Lung microvascular endothelial cell (primary cell): ENCODE measurements around the gene DNHD1. TPM values are rescaled to one million over a fixed set of nuclear protein-coding genes. Genes with fewer than 3 reads are reported as not detected.
A peak's percentile ranks its signal among the peaks of the same experiment; 100 is the strongest.
"Not testable (repeated sequence)": the region's sequence is repeated elsewhere in the genome, so short reads cannot be mapped to it uniquely, and the experiment has no call there.

Experiments
- DNase-seq, 2 donors: peaks; one replicate each; pipeline versions ENCODE4 v3.0.0 to v3.0.0-alpha.2; 2010; ENCODE audit warnings: low read depth in 2 of 2
- total RNA-seq: library from RNA; depleted of rRNA; stranded (reverse); fragments of >200 nt; gene quantifications from 2 replicates; pipeline ENCODE4 v1.2.1, GENCODE V29; 2014

The DNHD1 gene
- total RNA-seq, 1 donor from 2014 or later, result 1.6 TPM

DNA sequence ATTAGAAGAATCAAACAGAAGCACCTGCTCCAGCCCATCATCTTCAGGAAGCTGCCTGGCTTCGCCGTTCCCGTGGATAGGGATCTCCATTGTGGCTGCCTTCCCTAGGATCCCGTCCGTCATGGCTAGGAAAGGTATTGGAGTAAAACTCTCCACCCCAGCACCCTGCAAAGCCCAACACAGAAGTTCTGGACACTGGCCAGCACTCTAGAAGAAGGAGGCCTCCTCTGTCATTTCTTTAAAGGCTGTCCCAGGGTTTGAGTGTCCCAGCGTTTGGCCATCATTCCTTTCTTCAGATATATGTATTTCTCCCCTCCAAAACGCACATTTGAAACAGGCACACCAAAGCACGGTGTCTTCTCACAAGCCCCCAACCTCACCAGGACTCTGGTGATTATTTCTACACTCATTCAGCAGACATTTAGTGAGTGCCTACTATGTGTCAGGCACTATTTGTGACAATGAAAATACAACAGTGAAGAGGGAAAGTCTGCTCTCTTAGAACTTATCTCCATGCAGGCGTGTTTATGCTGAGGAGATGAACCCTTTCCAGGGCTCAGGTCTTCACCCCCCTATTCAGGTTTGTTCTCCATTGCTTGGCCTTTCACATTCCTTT, 16.7 kb upstream of the DNHD1 start:
- no peak for DNase-seq

DNA sequence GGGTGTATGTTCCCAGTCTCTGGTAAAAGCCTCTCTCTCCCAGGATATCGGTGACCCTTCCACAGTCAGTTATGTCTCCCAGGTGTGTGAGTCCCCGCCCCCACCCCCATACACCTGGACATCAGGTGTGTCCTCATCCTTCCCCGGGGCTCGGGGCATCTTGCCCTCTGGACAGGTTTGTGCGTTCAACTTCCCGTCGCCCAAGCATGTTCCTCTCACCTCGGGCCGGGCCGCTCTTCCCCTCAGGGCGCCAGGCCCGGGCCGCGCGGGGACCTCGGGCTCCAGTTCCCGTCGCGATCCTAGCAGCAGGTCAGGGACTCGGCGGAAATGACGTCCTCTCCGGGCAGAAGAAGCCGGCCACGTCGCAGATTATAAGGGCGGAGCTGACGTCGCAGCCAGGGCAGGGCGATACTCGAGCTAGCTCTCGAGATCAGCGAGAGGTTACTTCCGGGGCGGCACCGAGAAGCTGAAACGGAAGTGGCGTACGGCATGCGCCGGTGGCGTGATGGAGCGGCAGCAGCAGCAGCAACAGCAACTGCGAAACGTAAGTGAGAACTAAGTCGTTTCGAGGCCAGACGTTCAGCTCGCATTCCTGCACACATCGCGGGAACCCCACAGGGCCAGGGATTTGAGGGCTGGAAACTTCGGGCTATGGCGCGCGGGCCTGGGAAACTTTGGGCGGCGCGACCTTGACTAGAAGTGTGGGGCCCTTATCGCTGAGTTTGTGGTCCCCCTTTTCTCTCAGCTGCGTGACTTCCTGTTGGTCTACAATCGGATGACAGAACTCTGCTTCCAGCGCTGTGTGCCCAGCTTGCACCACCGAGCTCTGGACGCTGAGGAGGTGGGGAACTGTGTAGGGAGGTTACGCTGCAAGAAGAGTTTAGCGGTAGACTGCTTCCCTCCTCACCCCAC, 15.8 kb upstream of the DNHD1 start, which contains the start of the genes ARFIP2 and TIMM10B:
TSS of gene ARFIP2 (minus strand) at position 320 of the 912 bp plus-strand sequence. CDS start 910 bp downstream, outside the sequence.
TSS of gene TIMM10B (plus strand) at position 490 of the 912 bp plus-strand sequence. CDS start at position 506, 16 bp downstream.
- DNase-seq, result peak; percentile 99

DNA sequence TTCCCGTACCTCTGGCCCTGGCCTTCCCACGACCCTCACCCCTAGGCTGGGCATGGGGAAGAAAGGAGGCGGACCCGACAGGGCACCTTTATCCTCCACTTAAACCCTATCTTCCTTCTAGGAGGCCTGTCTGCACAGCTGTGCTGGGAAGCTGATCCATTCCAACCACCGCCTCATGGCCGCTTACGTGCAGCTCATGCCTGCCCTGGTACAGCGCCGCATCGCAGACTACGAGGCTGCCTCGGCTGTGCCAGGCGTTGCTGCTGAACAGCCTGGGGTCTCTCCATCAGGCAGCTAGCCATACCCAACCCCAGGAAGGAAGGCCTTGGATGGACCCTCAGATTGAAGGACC, 15.2 kb upstream of the DNHD1 start:
- DNase-seq, result peak; percentile 33 to 39

DNA sequence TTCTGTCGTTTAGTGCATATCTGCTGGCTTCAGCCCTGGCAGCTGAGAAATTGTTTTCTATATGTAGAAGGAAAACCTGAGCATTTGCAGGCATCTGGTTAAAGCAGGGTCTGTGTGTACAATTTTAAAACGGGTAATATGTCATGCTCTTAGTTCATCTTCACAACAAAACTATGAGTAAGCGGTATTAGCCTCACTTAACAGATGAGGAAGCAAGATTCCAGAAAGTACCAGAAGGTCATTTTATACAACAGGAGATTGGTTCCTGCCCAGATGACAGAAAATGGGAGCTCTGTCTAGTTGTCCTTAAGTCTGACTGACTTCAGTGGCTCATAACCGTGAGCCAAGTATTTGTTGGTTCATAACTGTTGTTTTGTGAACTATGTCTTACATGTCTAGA, 14.6 kb upstream of the DNHD1 start:
- no peak for DNase-seq

DNA sequence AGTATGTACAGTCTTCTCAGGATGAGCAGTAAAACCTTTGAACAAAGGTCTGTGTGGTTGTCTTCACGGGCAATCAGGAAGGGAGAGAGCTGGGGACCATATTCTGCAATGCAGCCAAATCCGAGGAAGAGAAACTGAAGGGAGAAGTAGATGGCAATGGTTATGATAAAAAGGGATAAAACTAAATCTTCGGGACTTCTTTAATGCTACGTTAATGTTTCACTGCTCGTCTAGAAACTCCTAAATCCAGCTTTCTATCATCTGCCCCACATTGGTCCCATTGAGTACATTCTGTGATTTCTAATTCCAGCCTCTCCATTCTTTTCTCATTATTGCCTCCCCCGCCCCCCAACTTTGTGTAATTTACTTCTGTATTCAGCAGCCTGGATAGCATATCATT, 14.1 kb upstream of the DNHD1 start:
- DNase-seq, result no peak

DNA sequence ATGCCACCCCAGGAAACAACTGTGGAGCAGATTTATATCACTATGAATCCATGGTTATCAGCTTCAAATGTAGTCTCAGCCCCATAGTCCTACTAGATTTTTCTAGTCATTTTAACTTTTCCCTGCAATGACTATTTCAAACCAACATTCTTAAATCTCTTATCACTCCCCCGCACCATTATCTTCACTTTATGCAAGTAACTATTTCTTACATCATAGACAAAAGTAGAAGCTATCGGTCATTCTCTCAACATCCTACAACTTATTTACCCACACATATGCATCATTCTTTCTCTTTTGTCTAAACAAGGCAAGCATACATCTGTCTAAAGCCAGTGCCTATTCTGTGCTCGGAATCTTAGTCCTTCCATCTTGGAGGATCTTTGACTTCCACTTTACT, 11.4 kb upstream of the DNHD1 start:
- DNase-seq, result no peak

DNA sequence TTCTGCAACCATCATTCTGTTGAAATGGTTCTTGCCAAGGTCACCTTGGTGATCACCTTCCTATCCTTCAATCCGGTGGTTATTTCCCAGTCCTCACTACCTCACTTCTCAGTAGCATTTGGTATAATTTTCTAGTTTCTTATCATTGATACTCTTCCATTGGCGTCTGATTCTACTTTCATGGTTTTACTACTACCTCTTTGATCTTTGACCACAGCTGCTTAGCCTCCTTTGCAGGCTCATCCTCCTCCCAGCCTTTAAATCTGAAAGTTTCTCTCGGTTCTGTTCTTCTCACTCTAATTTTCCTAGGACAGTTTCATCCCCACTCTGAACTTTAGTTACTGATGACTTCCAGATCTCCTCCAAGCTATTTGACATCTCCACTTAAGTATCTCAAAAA, 10.8 kb upstream of the DNHD1 start:
- no peak for DNase-seq

DNA sequence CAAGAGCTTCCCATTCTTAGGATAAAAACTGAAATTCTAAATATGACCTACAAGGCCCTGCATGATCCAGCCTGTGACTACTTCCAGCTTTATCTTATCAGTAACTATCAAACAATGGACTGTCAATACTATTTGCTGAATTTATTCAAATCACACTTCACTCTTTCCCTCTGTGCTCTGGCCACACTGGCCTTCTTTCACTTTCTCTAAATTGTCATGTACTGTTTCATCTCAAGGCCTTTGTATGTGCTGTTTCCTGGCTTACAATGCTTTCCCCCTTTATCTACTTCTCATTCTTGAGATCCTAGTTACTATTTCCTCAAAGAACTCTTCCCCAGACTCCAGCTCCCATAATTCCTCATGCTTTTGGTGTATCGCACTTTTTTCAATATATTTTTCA, 10.1 kb upstream of the DNHD1 start:
- DNase-seq, result no peak

DNA sequence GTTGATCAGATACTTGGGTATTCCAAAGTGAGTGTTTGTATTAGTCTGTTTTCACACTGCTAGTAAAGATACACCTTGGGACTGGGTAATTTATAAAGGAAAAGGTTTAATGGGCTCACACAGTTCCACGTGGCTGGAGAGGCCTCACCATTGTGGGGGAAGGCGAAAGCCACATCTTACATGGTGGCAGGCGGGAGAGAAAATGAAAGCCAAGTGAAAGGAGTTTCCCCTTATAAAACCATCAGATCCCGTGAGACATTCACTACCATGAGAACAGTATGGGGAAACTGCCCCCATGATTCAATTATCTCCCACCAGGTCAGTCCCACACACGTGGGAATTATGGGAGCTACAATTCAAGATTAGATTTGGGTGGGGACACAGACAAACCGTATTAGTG, 8.7 kb upstream of the DNHD1 start:
- DNase-seq, result no peak

DNA sequence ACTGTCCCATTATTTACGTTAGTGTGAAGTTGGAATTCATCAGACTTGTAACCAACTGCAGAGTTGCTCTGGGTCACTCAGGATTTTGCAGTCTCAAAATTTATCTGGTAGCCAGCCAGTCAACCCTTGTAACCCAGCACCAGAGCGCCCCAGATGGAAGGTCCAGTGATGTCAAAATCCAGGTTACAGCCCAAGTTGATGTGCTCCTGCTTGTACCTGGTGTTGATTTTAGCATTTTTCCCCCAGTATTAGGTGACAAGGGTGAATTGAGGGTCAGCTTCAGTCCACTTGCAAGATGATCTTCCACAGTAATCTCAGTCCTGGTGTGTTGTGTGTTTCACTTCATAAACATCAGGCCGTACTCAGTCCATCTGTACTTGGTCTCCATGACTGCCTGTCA, 8.3 kb upstream of the DNHD1 start:
- no peak for DNase-seq

DNA sequence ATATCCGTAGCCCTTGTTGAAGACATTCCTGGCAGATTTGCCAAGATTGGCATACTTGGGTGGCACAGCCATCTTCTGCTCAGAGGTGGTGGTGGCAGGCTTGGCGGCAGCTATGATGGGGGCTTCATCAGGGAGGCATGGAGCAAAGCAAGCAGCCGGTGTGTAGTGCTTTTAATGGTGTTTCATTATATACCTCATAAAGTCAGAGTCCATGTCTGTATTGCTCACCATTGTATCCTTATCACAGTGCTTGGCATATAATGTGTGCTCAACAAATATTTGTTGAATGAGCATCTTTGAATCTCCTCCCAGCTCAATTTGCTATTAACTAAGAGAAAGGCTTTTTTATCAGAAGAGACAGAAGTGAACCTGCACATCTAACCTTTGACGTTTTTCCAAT, 7.8 kb upstream of the DNHD1 start:
- no peak for DNase-seq

DNA sequence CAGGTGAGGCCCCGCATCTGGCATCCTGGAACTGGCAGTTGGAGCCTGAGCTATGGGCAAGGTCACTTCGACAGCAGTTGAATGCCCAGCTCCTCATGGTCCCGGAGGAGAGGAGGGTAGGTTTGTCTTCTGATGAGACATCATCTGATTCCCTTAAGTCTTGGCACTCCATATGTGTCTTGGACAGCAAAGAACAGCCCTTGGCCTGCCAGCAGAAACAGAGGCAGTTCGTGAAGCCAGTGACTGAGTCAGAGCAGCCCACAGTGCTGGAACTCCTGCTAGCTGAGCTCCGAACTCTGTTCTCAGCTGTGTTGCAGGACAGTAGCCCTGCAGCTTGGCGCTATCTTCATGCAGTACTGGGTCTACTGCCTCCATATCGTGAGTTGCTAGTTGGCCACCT, 1.0 kb downstream of the DNHD1 start:
- no peak for DNase-seq

DNA sequence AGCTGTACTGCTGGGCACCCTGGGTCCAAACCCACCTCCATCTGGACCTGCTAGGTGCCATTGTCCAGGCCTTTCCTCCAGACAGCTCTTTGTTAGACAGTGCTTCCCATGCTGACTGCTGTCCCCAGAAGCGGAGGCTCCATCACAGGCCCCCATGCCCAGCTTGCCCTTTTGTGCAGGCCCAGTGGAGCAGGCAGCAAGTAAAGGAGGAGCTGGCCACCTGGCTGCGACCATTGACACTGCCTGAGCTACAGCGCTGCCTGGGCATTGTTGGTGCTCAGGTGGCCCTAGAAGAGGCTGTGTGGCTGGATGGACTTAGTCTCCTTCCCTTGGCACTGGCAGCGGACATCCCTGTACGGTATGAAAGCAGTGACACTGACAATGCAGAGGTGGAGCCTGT, 1.5 kb downstream of the DNHD1 start:
- DNase-seq, result no peak

DNA sequence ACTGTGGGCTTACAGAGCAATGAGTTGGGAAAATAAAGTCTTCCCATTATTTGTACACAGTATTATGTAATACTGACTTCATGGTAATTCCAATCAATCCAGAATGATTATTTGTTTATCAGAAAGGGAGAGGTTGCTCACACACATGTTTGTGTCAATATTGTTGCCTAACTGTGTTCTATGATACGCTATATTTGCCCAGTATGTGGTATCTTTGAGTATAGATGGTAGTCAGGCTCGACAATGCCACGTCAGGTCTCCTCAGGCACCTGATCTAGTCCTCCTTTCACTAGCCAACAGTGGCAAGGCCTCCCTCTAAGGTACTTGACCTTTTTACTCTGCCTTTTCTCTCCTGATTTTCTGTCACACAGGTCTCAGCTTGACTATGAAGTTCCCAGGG, 5.3 kb downstream of the DNHD1 start:
- no peak for DNase-seq

DNA sequence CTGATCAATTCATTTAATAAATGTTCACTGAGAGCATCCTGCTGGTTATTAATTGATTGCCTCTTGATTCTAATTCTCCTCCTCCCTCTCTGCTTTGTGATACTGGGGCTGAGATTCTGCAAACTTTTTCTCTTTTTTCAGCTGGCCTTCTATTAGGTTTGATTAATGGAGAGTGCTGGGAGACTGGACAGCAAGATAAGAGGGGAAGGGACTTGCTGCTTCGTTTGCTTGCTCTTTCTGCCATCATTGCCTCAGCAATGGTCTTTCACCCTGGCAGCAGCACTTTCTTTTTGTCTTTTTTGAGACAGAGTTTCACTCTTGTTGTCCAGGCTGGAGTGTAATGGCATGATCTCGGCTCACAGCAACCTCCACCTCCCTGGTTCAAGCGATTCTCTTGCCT, 7.1 kb downstream of the DNHD1 start:
- DNase-seq, result no peak

DNA sequence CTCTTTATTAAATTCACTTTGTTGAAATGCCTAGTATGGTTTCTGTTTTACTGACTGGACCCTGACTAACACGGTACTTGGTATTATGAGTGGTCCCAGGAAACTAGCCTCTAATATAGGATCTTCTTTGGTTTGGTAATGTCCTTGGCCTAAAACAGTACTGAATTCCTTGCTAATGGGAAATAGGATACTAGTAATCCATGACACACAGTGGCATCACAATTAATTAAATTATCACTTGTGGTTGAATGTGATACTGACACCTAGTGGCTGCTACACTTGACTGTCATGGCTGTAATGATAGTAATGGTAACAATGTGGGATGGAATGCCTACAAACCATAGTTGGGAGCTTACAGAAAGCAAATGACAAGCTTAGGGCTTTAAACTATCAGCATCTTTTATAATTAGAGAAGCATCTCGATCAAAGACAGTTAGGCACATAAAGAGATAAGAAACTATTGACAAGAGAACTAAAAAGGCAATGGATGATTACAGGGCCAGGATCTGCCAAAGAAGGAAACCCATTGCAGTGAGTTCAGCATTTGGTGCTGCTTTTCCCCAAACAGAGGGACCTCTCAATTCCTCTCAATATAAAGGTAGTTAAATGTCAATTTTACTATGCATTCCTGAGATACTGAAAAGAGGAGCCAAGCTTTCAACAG, 8.6 kb downstream of the DNHD1 start:
- peak; percentile 79 to 82 for DNase-seq

DNA sequence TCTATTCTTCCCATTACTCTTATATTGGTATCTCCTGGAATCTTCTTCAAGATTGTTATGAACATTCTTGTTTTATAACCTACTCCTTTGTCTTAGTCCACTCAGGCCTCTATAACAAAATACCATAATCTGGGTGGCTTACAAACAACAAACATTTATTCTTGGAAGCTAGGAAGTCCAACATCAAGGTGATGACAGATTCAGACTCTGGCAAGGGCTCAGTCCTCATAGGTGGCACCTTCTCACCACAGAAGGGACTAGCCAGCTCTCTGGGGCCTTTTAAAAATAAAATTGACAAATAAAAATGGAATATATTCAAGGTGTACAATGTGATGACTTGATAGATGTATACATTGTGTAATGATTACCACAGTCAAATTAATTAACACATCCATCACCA, 19.8 kb downstream of the DNHD1 start:
- DNase-seq, result no peak

DNA sequence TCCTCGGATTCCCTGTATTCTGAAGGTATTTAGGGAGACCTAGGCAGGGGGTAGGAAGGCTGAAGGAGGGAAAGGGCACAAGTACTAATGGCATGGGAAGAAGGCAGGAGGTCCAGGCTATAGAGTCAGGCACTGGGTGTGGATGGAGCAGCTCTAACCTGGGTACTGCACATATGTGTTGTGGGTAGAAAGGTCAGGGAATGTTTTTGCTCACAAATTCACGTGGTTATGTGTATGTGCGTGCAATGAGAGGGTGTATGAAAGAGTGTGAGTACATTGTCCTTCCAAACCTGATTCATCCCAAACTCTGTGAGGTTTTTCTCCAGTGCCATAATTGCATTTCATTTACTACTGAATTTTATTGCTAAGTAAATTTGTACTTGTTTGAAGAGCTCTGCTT, 23.2 kb downstream of the DNHD1 start:
- no peak for DNase-seq

DNA sequence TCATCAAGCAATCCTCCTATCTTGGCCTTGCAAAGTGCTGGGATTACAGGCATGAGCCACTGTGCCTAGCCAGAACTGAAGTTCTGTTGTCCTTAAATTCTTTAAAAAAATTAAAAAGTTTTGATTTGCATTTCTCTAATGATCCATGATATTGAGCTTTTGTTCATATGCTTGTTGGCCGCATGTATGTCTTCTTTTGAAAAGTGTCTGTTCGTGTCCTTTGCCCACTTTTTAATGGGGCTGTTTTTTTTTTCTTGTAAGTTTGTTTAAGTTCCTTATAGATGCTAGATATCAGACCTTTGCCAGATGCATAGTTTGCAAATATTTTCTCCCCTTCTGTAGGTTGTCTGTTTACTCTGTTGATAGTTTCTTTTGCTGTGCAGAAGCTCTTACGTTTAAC, 24.9 kb downstream of the DNHD1 start:
- DNase-seq, result not testable (repeated sequence)

DNA sequence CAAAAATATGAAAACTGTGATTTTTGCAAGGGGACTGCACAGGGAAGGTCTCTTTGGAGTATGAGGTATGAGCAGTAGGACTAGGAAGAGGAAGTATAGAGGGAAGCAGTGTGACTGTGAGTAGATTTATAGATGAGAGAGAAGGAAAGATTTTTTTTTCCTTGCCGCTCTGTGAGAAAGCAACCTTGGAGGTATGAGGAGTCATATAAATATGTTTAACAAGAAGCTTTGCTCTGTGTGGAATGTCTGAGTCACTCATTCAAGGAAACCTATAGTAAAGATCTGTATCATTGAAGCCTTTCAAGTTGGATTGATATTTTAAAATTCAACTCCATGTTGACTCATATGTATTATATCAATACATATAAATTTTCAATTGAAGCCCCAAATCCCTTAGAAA, 26.2 kb downstream of the DNHD1 start:
- peak in 1 of 2 donors; percentile 59 for DNase-seq

DNA sequence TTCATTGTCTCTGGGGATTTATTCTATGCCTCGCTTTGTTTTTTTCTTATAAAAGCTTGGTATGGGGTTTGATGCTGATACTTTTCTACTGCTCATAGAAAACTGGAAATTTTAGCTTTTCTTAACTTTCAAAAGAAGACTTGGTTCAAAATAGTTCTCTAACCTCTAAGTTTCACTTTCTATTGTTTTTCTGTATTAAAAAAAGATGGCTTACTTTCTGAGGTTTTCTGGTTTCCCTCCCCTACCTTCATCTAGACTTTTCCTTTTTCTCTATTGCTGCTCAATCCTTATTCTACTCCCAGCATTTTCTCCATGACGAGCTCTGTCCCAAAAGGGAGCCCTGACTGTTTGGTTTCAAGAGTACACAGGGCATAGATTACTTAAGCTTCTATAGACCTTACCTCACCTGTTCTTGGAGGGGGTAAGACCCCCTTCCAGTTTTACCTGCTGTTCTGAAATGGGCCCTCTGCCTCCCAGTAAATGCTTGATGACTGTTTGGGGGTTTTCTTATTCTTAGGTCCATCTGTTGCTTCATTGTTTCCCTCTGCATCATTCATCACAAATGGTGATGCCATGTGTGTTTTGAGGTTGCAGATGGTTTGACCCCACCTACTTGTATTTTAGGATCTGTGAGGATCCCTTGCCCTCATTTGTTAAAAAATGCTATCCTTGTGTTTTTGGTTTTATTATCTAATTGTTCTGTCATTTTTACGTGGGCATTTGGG, 29.5 kb downstream of the DNHD1 start:
- DNase-seq, result no peak

DNA sequence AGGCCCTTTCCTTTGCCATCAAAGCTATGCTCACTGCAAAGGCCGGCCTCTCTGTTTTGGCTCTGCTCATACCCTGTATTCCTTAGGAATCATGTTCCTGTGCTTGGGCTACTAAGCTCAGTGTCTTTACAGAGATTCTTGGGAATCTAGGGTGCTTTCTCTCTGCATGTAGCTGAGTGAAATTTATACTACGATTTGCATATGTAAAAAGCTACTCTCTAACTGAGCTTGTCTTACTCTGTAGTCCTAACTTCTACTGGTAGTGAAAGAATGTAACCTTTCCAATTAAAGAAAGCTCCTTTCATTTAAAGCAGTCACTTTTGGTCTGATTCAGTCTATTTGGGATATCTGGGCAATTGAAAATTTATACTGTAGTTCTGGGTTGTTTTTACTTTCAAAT, 32.2 kb downstream of the DNHD1 start:
- no peak for DNase-seq
